ENCODE measurements around the gene RPP14. TPM values are rescaled to one million over a fixed set of nuclear protein-coding genes. Genes with fewer than 3 reads are reported as not detected.

Gene RPP14
- total and polyA plus RNA-seq, 2 experiments from 2014 or later: 11.7 to 18.6 TPM

DNA sequence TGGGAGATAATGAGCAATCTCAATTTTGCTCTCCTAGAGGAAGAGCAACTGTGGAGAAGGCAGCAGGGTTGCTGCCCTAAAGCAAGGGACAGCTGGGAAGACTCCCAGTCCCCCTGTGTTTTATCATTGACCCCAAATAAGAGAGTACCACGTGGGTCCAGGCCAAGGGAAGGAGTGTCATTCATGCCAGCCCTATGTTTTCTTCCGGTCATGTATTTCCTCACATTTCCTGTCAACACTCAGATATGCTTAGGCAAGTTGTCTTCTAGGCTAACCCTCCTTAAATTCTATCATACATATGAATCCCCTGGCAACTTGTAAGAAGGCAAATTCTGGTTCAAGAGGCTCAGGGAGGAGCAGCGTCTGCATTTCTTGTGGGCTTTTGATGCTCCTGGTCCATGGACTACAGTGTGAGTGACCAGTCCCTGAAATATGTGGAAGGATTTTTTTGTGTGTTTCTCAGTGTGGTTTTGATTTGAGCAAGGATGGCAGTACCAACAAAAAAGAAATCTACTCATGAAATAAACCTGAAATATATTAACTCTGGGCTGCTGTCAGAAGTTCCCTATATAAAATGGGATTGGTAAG is 31.9 kb upstream of the RPP14 start:
- Histone ChIP-seq H3K27me3 (ENCODE audit: insufficient read depth) (no peaks in the 10 kb centered on the region), H3K79me2 (replicated peaks; ENCODE audit: insufficient read depth) (no peaks in the 10 kb centered on the region), H3K4me2 (no peak overlapping the region), H2AFZ (no peak overlapping the region), H3K27ac (ENCODE audit: low read depth) (no peak overlapping the region), H3F3A (replicated peaks; ENCODE audit: low read depth) (no peaks in the 10 kb centered on the region), H3K9me2 (ENCODE audit: insufficient read depth) (peaks cover 5% of the 10 kb centered on the region; the same call in 1 of the 2 replicates), H3K36me3 (ENCODE audit: insufficient read depth) (no peaks in the 10 kb centered on the region), H3K4me1 (ENCODE audit: insufficient read depth) (no peaks in the 10 kb centered on the region), H3K4me3 (no peak overlapping the region), H4K20me1 (replicated peaks; ENCODE audit: insufficient read depth) (no peaks in the 10 kb centered on the region)
- no peaks in the 10 kb centered on the region for H3K4me1 Mint-ChIP-seq
- peaks cover 7% of the 10 kb centered on the region; the same call in 2 of the 3 replicates for H3K36me3 Mint-ChIP-seq (ENCODE audit: low read depth)
- ATAC-seq: no peak
- no peak for DNase-seq (ENCODE audit: low spot score)
- H3K4me3 Mint-ChIP-seq: no peak overlapping the region
- TF ChIP-seq JUNB (IDR thresholded peaks at IDR 0.05; ENCODE audit: unreplicated experiment) (no peak), POLR2AphosphoS5 (IDR thresholded peaks at IDR 0.05; ENCODE audit: low read depth) (no peak), CREB1 (CRISPR knock-in tag; IDR thresholded peaks at IDR 0.05; ENCODE audit: low read depth) (no peak), NANOG (IDR thresholded peaks at IDR 0.05; ENCODE audit: borderline replicate concordance) (no peak), EZH2phosphoT487 (IDR thresholded peaks at IDR 0.05; ENCODE audit: unreplicated experiment) (no peak), ZNF114 (CRISPR knock-in tag; IDR thresholded peaks at IDR 0.05) (no peak), EZH2 (IDR thresholded peaks at IDR 0.05; ENCODE audit: low read depth, unreplicated experiment) (no peak), ZNF331 (CRISPR knock-in tag; IDR thresholded peaks at IDR 0.05; ENCODE audit: low read depth) (no peak), STAT1 (IDR thresholded peaks at IDR 0.05; ENCODE audit: unreplicated experiment) (no peak)
- TF ChIP-seq, protein P1, sequence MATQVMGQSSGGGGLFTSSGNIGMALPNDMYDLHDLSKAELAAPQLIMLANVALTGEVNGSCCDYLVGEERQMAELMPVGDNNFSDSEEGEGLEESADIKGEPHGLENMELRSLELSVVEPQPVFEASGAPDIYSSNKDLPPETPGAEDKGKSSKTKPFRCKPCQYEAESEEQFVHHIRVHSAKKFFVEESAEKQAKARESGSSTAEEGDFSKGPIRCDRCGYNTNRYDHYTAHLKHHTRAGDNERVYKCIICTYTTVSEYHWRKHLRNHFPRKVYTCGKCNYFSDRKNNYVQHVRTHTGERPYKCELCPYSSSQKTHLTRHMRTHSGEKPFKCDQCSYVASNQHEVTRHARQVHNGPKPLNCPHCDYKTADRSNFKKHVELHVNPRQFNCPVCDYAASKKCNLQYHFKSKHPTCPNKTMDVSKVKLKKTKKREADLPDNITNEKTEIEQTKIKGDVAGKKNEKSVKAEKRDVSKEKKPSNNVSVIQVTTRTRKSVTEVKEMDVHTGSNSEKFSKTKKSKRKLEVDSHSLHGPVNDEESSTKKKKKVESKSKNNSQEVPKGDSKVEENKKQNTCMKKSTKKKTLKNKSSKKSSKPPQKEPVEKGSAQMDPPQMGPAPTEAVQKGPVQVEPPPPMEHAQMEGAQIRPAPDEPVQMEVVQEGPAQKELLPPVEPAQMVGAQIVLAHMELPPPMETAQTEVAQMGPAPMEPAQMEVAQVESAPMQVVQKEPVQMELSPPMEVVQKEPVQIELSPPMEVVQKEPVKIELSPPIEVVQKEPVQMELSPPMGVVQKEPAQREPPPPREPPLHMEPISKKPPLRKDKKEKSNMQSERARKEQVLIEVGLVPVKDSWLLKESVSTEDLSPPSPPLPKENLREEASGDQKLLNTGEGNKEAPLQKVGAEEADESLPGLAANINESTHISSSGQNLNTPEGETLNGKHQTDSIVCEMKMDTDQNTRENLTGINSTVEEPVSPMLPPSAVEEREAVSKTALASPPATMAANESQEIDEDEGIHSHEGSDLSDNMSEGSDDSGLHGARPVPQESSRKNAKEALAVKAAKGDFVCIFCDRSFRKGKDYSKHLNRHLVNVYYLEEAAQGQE (IDR thresholded peaks at IDR 0.05; ENCODE audit: unreplicated experiment): no peak
- TF ChIP-seq, protein P2, sequence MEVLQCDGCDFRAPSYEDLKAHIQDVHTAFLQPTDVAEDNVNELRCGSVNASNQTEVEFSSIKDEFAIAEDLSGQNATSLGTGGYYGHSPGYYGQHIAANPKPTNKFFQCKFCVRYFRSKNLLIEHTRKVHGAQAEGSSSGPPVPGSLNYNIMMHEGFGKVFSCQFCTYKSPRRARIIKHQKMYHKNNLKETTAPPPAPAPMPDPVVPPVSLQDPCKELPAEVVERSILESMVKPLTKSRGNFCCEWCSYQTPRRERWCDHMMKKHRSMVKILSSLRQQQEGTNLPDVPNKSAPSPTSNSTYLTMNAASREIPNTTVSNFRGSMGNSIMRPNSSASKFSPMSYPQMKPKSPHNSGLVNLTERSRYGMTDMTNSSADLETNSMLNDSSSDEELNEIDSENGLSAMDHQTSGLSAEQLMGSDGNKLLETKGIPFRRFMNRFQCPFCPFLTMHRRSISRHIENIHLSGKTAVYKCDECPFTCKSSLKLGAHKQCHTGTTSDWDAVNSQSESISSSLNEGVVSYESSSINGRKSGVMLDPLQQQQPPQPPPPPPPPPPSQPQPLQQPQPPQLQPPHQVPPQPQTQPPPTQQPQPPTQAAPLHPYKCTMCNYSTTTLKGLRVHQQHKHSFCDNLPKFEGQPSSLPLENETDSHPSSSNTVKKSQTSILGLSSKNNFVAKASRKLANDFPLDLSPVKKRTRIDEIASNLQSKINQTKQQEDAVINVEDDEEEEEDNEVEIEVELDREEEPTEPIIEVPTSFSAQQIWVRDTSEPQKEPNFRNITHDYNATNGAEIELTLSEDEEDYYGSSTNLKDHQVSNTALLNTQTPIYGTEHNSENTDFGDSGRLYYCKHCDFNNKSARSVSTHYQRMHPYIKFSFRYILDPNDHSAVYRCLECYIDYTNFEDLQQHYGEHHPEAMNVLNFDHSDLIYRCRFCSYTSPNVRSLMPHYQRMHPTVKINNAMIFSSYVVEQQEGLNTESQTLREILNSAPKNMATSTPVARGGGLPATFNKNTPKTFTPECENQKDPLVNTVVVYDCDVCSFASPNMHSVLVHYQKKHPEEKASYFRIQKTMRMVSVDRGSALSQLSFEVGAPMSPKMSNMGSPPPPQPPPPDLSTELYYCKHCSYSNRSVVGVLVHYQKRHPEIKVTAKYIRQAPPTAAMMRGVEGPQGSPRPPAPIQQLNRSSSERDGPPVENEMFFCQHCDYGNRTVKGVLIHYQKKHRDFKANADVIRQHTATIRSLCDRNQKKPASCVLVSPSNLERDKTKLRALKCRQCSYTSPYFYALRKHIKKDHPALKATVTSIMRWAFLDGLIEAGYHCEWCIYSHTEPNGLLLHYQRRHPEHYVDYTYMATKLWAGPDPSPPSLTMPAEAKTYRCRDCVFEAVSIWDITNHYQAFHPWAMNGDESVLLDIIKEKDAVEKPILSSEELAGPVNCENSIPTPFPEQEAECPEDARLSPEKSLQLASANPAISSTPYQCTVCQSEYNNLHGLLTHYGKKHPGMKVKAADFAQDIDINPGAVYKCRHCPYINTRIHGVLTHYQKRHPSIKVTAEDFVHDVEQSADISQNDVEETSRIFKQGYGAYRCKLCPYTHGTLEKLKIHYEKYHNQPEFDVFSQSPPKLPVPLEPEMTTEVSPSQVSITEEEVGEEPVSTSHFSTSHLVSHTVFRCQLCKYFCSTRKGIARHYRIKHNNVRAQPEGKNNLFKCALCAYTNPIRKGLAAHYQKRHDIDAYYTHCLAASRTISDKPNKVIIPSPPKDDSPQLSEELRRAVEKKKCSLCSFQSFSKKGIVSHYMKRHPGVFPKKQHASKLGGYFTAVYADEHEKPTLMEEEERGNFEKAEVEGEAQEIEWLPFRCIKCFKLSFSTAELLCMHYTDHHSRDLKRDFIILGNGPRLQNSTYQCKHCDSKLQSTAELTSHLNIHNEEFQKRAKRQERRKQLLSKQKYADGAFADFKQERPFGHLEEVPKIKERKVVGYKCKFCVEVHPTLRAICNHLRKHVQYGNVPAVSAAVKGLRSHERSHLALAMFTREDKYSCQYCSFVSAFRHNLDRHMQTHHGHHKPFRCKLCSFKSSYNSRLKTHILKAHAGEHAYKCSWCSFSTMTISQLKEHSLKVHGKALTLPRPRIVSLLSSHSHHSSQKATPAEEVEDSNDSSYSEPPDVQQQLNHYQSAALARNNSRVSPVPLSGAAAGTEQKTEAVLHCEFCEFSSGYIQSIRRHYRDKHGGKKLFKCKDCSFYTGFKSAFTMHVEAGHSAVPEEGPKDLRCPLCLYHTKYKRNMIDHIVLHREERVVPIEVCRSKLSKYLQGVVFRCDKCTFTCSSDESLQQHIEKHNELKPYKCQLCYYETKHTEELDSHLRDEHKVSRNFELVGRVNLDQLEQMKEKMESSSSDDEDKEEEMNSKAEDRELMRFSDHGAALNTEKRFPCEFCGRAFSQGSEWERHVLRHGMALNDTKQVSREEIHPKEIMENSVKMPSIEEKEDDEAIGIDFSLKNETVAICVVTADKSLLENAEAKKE (CRISPR knock-in tag; IDR thresholded peaks at IDR 0.05): no peak
- TF ChIP-seq, protein P3, sequence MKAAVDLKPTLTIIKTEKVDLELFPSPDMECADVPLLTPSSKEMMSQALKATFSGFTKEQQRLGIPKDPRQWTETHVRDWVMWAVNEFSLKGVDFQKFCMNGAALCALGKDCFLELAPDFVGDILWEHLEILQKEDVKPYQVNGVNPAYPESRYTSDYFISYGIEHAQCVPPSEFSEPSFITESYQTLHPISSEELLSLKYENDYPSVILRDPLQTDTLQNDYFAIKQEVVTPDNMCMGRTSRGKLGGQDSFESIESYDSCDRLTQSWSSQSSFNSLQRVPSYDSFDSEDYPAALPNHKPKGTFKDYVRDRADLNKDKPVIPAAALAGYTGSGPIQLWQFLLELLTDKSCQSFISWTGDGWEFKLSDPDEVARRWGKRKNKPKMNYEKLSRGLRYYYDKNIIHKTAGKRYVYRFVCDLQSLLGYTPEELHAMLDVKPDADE (IDR thresholded peaks at IDR 0.05): no peak
- TF ChIP-seq, protein P4, sequence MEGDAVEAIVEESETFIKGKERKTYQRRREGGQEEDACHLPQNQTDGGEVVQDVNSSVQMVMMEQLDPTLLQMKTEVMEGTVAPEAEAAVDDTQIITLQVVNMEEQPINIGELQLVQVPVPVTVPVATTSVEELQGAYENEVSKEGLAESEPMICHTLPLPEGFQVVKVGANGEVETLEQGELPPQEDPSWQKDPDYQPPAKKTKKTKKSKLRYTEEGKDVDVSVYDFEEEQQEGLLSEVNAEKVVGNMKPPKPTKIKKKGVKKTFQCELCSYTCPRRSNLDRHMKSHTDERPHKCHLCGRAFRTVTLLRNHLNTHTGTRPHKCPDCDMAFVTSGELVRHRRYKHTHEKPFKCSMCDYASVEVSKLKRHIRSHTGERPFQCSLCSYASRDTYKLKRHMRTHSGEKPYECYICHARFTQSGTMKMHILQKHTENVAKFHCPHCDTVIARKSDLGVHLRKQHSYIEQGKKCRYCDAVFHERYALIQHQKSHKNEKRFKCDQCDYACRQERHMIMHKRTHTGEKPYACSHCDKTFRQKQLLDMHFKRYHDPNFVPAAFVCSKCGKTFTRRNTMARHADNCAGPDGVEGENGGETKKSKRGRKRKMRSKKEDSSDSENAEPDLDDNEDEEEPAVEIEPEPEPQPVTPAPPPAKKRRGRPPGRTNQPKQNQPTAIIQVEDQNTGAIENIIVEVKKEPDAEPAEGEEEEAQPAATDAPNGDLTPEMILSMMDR (conservative IDR thresholded peaks at IDR 0.05; ENCODE audit: low read depth in 2 of 2): no peak
- H3K27me3 Mint-ChIP-seq (ENCODE audit: insufficient read depth, low read depth, poor library complexity): no peaks in the 10 kb centered on the region
- H3K9me3 Mint-ChIP-seq: peaks cover 3% of the 10 kb centered on the region; the same call in 2 of the 3 replicates
- H3K27ac Mint-ChIP-seq: no peak overlapping the region

Data from GM23338 (cell line).